AG04450 (cell line): ENCODE results near the gene NPAS3. TPM values are rescaled to one million over a fixed set of nuclear protein-coding genes. Genes with fewer than 3 reads are reported as not detected.

Source experiments
- CTCF ChIA-PET: fragments of 300-600, 350-600 bp; formaldehyde crosslinking; extraction: SDS; loops from one replicate; lab custom pipeline; 2022; ENCODE audit warnings: antibody characterized with exemption, inconsistent platforms; lab: Charles Lee
- POLR2A ChIA-PET: fragments of 350-600 bp; formaldehyde crosslinking; extraction: SDS; loops from one replicate; lab custom pipeline; 2021; ENCODE audit warnings: antibody characterized with exemption, inconsistent platforms; lab: Yijun Ruan, JAX
- DNase-seq: peaks from one replicate; pipeline ENCODE4 v3.0.0-alpha.2; 2011; ENCODE audit warnings: low read depth, low spot score
- H3K27ac ChIP-seq: one replicate; pipeline ENCODE4 v1.5.1; 2012; ENCODE audit warnings: low read depth, low read length, control low read depth
- H3K27me3 ChIP-seq: one replicate; pipeline ENCODE4 v1.6.0; 2012; ENCODE audit warnings: low read length; ENCODE audit not compliant: control insufficient read depth, insufficient read depth
- H3K4me3 ChIP-seq: 2 replicates; pipeline ENCODE4 v1.5.1; 2011; ENCODE audit warnings: mild to moderate bottlenecking, low read depth, low read length, control low read depth
- H3K9me3 ChIP-seq: 2 replicates; pipeline ENCODE4 v1.5.1; 2012; ENCODE audit warnings: low read length; ENCODE audit not compliant: control insufficient read depth, insufficient read depth
- polyA plus RNA-seq: library from polyadenylated mRNA; depleted of rRNA; stranded (reverse); fragments of >200 nt; gene quantifications from 2 replicates; pipeline ENCODE4 v1.2.3, GENCODE V29; 2011
- TF ChIP-seq, protein P1 (sequence below): IDR thresholded peaks from 2 replicates; pipeline ENCODE4 v1.5.1; 2011; ENCODE audit warnings: low read depth, low read length, control low read depth, inconsistent platforms

The NPAS3 gene
- polyA plus RNA-seq, 1 experiment, result not detected

DNA sequence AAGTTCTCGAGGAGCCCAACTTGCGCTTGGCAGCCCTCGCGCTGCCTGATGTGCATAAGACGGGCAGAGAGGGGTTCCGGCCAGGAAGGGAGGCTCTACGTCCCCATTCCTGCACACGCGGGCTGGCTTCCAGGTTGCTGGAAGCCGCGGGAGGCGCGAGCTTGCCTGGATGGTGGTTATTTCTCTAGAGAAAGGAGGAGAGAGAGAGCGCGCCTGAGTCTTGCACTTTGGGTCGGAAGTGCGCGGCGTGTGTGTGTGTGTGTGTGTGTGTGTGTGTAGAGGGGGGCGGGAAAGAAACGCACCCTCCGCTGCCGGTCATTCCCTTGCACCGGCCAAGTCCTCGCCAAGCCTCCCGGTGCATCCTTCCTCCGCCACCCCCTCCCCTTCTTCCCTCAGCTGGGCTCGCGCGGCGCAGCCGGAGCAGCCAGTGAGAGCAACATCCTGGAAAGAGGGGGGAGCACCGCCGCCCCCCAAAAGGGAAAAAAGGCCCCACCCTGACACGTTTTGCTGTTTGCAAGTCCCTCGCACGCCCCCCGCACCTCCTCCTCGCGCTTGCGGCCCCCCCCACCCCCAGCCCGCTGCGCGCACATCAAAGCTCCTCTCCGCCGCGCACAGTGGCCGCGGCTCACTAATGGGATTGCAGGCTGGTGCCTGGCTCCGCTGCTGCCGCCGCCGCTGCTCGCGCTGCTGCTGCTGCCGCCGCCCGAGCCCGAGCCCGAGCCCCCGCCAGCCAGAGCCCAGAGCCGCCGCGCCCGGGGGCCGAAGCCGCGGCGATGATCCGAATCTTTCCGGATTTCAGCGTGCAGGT, 4.4 kb upstream of the NPAS3 start:
- POLR2A ChIA-PET, result no interaction called here
- CTCF ChIA-PET, result no interaction called here
- TF ChIP-seq, protein P1, sequence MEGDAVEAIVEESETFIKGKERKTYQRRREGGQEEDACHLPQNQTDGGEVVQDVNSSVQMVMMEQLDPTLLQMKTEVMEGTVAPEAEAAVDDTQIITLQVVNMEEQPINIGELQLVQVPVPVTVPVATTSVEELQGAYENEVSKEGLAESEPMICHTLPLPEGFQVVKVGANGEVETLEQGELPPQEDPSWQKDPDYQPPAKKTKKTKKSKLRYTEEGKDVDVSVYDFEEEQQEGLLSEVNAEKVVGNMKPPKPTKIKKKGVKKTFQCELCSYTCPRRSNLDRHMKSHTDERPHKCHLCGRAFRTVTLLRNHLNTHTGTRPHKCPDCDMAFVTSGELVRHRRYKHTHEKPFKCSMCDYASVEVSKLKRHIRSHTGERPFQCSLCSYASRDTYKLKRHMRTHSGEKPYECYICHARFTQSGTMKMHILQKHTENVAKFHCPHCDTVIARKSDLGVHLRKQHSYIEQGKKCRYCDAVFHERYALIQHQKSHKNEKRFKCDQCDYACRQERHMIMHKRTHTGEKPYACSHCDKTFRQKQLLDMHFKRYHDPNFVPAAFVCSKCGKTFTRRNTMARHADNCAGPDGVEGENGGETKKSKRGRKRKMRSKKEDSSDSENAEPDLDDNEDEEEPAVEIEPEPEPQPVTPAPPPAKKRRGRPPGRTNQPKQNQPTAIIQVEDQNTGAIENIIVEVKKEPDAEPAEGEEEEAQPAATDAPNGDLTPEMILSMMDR, result no peak
- Histone ChIP-seq H3K4me3 (peak overlapping the region; percentile 13), H3K27me3 (peaks cover 63% of the 10 kb centered on the region), H3K9me3 (peaks cover 6% of the 10 kb centered on the region; the same call in 1 of the 2 replicates), H3K27ac (no peak overlapping the region)
- no peak for DNase-seq

DNA sequence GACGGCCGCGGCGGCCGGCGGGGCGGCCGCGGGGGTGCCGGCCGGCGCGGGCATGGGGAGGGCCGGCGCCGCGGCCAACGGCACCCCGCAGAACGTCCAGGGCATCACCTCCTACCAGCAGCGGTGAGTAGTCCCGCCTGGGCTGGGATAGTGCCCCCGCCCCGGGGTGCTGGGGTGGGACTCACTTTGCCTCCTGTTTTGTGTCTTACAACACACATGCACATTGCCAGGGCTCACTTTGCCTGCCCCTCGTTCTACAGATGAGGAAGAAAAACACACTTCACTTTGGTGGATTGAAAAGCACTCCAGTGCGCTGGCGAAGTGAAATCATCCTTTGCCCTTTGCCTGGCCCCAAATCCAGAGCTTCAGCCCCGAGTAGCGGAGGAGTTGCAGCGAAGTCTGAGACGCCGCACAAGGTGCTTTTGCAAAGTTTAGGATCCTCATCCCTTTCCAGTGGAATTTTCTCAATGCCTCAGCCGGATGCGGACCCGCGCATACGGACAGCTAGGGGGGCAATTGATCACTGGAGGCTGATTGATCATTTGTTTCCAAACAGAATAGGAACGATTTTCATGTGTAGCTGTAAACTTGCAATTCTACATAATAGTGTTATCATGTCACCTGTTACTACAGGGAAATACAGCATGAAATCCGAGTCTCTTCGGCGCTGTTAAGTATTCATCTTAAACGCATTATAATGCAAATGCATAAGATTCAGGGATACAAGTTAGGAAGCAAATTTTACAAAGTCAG, 3.6 kb upstream of the NPAS3 start:
- H3K4me3 ChIP-seq, result 0 out of 2 replicates have a peak overlapping the region, but pooled peaks have one; percentile 4
- TF ChIP-seq, protein P1, result no peak
- H3K9me3 ChIP-seq, result peaks cover 6% of the 10 kb centered on the region; the same call in 1 of the 2 replicates
- H3K27me3 ChIP-seq, result peaks cover 64% of the 10 kb centered on the region
- DNase-seq, result no peak
- no peak overlapping the region for H3K27ac ChIP-seq
- CTCF ChIA-PET, result no interaction called here
- POLR2A ChIA-PET, result no interaction called here

DNA sequence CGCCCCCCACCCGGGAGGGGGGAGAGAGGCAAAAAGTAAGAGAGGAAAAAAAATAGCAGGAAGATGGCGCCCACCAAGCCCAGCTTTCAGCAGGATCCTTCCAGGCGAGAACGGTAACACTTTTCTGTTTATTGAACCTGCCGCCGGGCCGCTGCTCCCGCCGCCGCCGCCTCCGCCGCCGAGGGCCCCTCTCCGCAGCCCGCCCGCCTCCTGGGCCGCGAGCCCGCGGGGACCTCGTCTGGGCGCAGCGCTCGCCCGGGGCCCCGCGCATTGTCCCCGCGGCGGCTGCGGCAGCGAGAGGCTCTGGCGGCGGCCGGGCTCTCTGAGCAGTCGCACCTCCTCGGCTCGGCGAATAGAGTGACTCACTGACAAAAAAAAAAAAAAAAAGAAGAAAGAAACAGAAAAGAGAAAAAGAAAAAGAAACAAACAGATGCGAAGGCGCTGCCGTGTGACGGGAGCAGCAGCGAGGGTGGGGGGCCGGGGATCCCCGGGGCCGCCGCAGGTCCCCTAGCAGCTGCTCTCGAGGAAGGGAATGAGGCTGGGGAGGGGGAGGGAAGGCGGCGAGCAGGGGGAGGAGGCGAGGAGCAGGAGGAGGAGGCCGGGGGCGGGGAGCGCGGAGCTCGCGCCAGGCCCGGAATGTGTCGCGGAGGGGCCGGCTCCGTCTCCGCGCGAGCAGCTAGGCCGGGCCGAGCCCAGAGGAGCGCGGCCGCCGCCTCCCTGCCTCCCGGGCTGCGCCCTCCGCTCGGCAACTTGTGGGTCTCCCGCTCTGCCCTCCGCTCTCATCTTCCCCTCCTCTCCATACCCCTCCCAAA, 781 bp downstream of the NPAS3 start:
- Histone ChIP-seq H3K27ac (no peak overlapping the region), H3K9me3 (no peaks in the 10 kb centered on the region; the same call in 1 of the 2 replicates), H3K27me3 (peaks cover 38% of the 10 kb centered on the region), H3K4me3 (peak overlapping the region; percentile 56)
- no peak for DNase-seq
- ChIA-PET CTCF (no interaction called here), POLR2A (interaction anchor here (0.7 to 1.1 kb wide), 2 partner anchors 118 to 346 kb away, joined by 4 read pairs; no protein-coding TSS in a partner anchor)
- TF ChIP-seq, protein P1, result no peak

DNA sequence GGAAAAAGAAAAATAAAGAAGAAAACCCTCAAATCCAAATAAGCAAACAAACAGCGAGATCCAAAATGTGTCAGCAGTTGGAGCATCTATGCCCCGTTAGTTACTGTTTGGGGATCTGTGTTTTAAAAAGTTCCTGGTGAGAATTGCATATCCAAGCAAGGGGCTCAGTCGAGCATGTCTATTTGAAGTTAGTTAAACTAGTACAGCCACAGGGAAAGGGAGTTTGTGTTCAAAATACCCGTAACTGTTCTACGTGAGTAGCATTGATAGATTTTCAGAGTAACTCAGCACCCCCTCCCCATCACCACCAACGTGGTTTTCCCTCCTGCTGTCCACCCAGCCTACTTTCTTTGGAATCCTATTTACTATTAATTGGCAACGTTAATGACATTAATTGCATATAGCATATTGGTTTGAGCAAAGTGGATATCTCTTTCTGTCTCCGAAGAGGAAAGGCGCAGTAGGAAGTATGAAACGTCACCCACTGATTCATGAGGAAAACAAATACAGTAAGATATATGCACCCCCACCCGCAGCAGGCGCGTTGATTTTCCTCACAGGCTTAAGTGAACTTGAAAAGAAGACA, 1.5 kb downstream of the NPAS3 start:
- POLR2A ChIA-PET, result interaction anchor here (0.7 to 1.1 kb wide), 2 partner anchors 118 to 347 kb away, joined by 4 read pairs; no protein-coding TSS in a partner anchor

More for the DNA sequence above, 1.5 kb downstream of the NPAS3 start:
- TF ChIP-seq, protein P1, result no peak
- Histone ChIP-seq H3K27ac (no peak overlapping the region), H3K27me3 (peaks cover 34% of the 10 kb centered on the region), H3K9me3 (no peaks in the 10 kb centered on the region; the same call in 1 of the 2 replicates), H3K4me3 (peak overlapping the region; percentile 56)
- no peak for DNase-seq
- CTCF ChIA-PET, result no interaction called here
